PC-9 (cell line): ENCODE results near the gene LRSAM1. TPM values are rescaled to one million over a fixed set of nuclear protein-coding genes. Genes with fewer than 3 reads are reported as not detected.
A peak's percentile ranks its signal among the peaks of the same experiment; 100 is the strongest.

ENCODE experiments used
- BruUV-seq: library from RNA; stranded (reverse); fragments of 400-500 nt; replicated peaks from 2 replicates; lab custom pipeline; 2021; lab: Mats Ljungman, UMichigan
- CTCF ChIA-PET: fragments of 300-600 bp; sonication (Branson Sonifier 250); formaldehyde crosslinking; loops from one replicate; lab custom pipeline; 2022; ENCODE audit warnings: antibody characterized with exemption; lab: Charles Lee
- POLR2A ChIA-PET: fragments of 300-600 bp; sonication (Branson Sonifier 250); formaldehyde crosslinking; loops from one replicate; lab custom pipeline; 2022; ENCODE audit warnings: antibody characterized with exemption; ENCODE audit not compliant: unreplicated experiment; lab: Charles Lee
- DNase-seq, 2 experiments: peaks; one replicate each; pipeline versions ENCODE4 v3.0.0 to v3.0.0-alpha.2; 2015 to 2022; ENCODE audit warnings: mixed read lengths in 1 of 2
- H2AFZ ChIP-seq: fragments of 200-600 bp; sonication (generic); 2 replicates; pipeline ENCODE4 v1.8.1; 2017; ENCODE audit warnings: antibody characterized with exemption
- H3F3A ChIP-seq: fragments of 200-600 bp; sonication (generic); 2 replicates; pipeline ENCODE4 v1.8.1; 2017; ENCODE audit warnings: antibody characterized with exemption, mild to moderate bottlenecking, low read depth; ENCODE audit not compliant: insufficient read depth
- H3K27ac ChIP-seq: fragments of 200-600 bp; sonication (generic); 2 replicates; pipeline ENCODE4 v1.6.1; 2016; ENCODE audit warnings: mixed run types
- H3K27me3 ChIP-seq: fragments of 200-600 bp; sonication (generic); 2 replicates; pipeline ENCODE4 v1.6.1; 2016; ENCODE audit warnings: low read depth, mixed run types; ENCODE audit not compliant: insufficient read depth
- H3K36me3 ChIP-seq: fragments of 200-600 bp; sonication (generic); 2 replicates; pipeline ENCODE4 v1.6.1; 2016; ENCODE audit warnings: low read depth, mixed run types
- H3K4me1 ChIP-seq: fragments of 200-600 bp; sonication (generic); replicated peaks from 2 replicates; pipeline ENCODE4 v1.6.1; 2016; ENCODE audit warnings: mixed run types; ENCODE audit not compliant: insufficient read depth
- H3K4me2 ChIP-seq: fragments of 200-600 bp; sonication (generic); 2 replicates; pipeline ENCODE4 v1.6.1; 2017; ENCODE audit warnings: mixed run types
- H3K4me3 ChIP-seq: fragments of 200-600 bp; sonication (generic); 2 replicates; pipeline ENCODE4 v1.6.1; 2016; ENCODE audit warnings: mixed run types
- H3K79me2 ChIP-seq: fragments of 200-600 bp; sonication (generic); 2 replicates; pipeline ENCODE4 v1.6.1; 2017; ENCODE audit warnings: low read depth, mixed run types
- H3K9me2 ChIP-seq: fragments of 200-600 bp; sonication (generic); 2 replicates; pipeline ENCODE4 v1.8.1; 2017; ENCODE audit warnings: mild to moderate bottlenecking; ENCODE audit not compliant: insufficient read depth
- H3K9me3 ChIP-seq: fragments of 200-600 bp; sonication (generic); 2 replicates; pipeline ENCODE4 v1.8.1; 2016; ENCODE audit warnings: low read depth; ENCODE audit not compliant: insufficient read depth
- H4K20me1 ChIP-seq: fragments of 200-600 bp; sonication (generic); 2 replicates; pipeline ENCODE4 v1.8.1; 2017; ENCODE audit not compliant: insufficient read depth
- CTCF ChIP-seq: fragments of 200-600 bp; sonication (generic); conservative IDR thresholded peaks from 2 replicates; pipeline ENCODE4 v1.6.1; 2017; ENCODE audit warnings: mixed run types, antibody characterized with exemption, mild to moderate bottlenecking, moderate library complexity
- EZH2 ChIP-seq: fragments of 200-600 bp; sonication (generic); IDR thresholded peaks from 2 replicates; pipeline ENCODE4 v1.8.0; 2017; ENCODE audit warnings: antibody characterized with exemption, low read depth
- intact Hi-C: fragments of 100-400 bp; cut with micrococcal nuclease; formaldehyde crosslinking; loops from one replicate; pipeline ENCODE4 v1.10.0; 2022; ENCODE audit not compliant: unreplicated experiment
- total RNA-seq: library from RNA; stranded (reverse); gene quantifications from 2 replicates; pipeline ENCODE4 v1.2.3, GENCODE V29; 2021

The LRSAM1 gene
- total RNA-seq, 1 experiment from 2014 or later = 44.0 TPM

GRCh38 chr9:127539982-127540663 lies 88.8 kb downstream of the LRSAM1 start:
- Histone ChIP-seq H3K9me2 (no peaks in the 10 kb centered on the region), H2AFZ (no peak overlapping the region), H3K9me3 (no peaks in the 10 kb centered on the region), H3K4me3 (no peak overlapping the region), H3K27me3 (no peaks in the 10 kb centered on the region), H4K20me1 (peaks cover 61% of the 10 kb centered on the region), H3K27ac (peak overlapping the region; percentile 55), H3K36me3 (no peaks in the 10 kb centered on the region), H3K4me2 (peak overlapping the region; percentile 40), H3K4me1 (peaks cover 39% of the 10 kb centered on the region), H3F3A (peaks cover 23% of the 10 kb centered on the region), H3K79me2 (peaks cover 93% of the 10 kb centered on the region)
- no peak for TF ChIP-seq EZH2
- TF ChIP-seq CTCF = no peak
- no TSS peak for BruUV-seq
- no peak for DNase-seq
- POLR2A ChIA-PET = interaction anchor here (0.6 kb wide), 1 partner anchor 17 kb away, joined by 3 read pairs; no protein-coding TSS in a partner anchor
- CTCF ChIA-PET = interaction anchor here (0.6 to 1.2 kb wide), 3 partner anchors 35 to 357 kb away, joined by 4 to 5 read pairs (median 4); no protein-coding TSS in a partner anchor
- intact Hi-C loops = loop anchor here (1.0 kb wide), 1 partner anchor 46 kb away; no protein-coding TSS in a partner anchor

GRCh38 chr9:127540664-127541041 lies 89.3 kb downstream of the LRSAM1 start:
- TF ChIP-seq CTCF (no peak; the same call in 1 of the 2 replicates), EZH2 (no peak)
- H3K79me2 ChIP-seq = peaks cover 89% of the 10 kb centered on the region
- no TSS peak for BruUV-seq
- H3K4me2 ChIP-seq = peak overlapping the region; percentile 40
- no peak overlapping the region for H2AFZ ChIP-seq
- H3K27ac ChIP-seq = peak overlapping the region; percentile 55
- intact Hi-C loops = loop anchor here (1.0 kb wide), 1 partner anchor 46 kb away; no protein-coding TSS in a partner anchor
- peaks cover 26% of the 10 kb centered on the region for H3F3A ChIP-seq
- no peaks in the 10 kb centered on the region for H3K36me3 ChIP-seq
- H4K20me1 ChIP-seq = peaks cover 62% of the 10 kb centered on the region
- no peak overlapping the region for H3K4me3 ChIP-seq
- CTCF ChIA-PET = interaction anchor here (0.6 to 1.2 kb wide), 3 partner anchors 35 to 357 kb away, joined by 4 to 5 read pairs (median 4); no protein-coding TSS in a partner anchor
- peaks cover 42% of the 10 kb centered on the region for H3K4me1 ChIP-seq
- no peaks in the 10 kb centered on the region for H3K9me2 ChIP-seq
- no peaks in the 10 kb centered on the region for H3K27me3 ChIP-seq
- no peaks in the 10 kb centered on the region for H3K9me3 ChIP-seq
- DNase-seq = peak; percentile 53 to 83
- POLR2A ChIA-PET = no interaction called here

GRCh38 chr9:127541176-127541575 lies 89.9 kb downstream of the LRSAM1 start:
- DNase-seq = no peak
- TF ChIP-seq CTCF (no peak), EZH2 (no peak)
- H4K20me1 ChIP-seq = peaks cover 62% of the 10 kb centered on the region
- peak overlapping the region; percentile 40; the same call in 1 of the 2 replicates for H3K4me2 ChIP-seq
- peaks cover 47% of the 10 kb centered on the region for H3K4me1 ChIP-seq
- no peak overlapping the region for H2AFZ ChIP-seq
- no TSS peak for BruUV-seq
- H3F3A ChIP-seq = peaks cover 30% of the 10 kb centered on the region
- peak overlapping the region; percentile 55 for H3K27ac ChIP-seq
- H3K9me2 ChIP-seq = no peaks in the 10 kb centered on the region
- no peaks in the 10 kb centered on the region for H3K9me3 ChIP-seq
- no peaks in the 10 kb centered on the region for H3K27me3 ChIP-seq
- H3K4me3 ChIP-seq = no peak overlapping the region
- CTCF ChIA-PET = interaction anchor here (0.6 to 1.2 kb wide), 3 partner anchors 34 to 356 kb away, joined by 4 to 5 read pairs (median 5); no protein-coding TSS in a partner anchor
- POLR2A ChIA-PET = interaction anchor here (0.5 kb wide), 1 partner anchor 18 kb away, joined by 10 read pairs; no protein-coding TSS in a partner anchor
- intact Hi-C loops = no loop called here
- H3K79me2 ChIP-seq = peaks cover 92% of the 10 kb centered on the region
- H3K36me3 ChIP-seq = no peaks in the 10 kb centered on the region
